GM18520 (cell line): Measurements from ENCODE around the gene LRP1B.

Experiments used
- ATAC-seq: cut with Tn5 transposase; IDR thresholded peaks from one replicate; pipeline ENCODE4 v1.9.1; 2021; ENCODE audit not compliant: unreplicated experiment

Gene LRP1B

GRCh38 chr2:141791521-141791920 lies 339.3 kb downstream of the LRP1B start:
- ATAC-seq: no peak

GRCh38 chr2:141782574-141782973 lies 348.2 kb downstream of the LRP1B start:
- no peak for ATAC-seq

GRCh38 chr2:141778315-141778835 lies 352.4 kb downstream of the LRP1B start:
- ATAC-seq: no peak

- no peak for ATAC-seq
These were observed 360.3 kb downstream of the LRP1B start for GRCh38 chr2:141770530-141770929.

- no peak for ATAC-seq
These were observed 363.1 kb downstream of the LRP1B start for GRCh38 chr2:141767691-141768090.

GRCh38 chr2:141767051-141767450 lies 363.8 kb downstream of the LRP1B start:
- ATAC-seq: no peak

- no peak for ATAC-seq
These were observed 364.6 kb downstream of the LRP1B start for GRCh38 chr2:141766225-141766624.

GRCh38 chr2:141748616-141749015 lies 382.2 kb downstream of the LRP1B start:
- ATAC-seq: no peak

GRCh38 chr2:141741652-141742051 lies 389.2 kb downstream of the LRP1B start:
- ATAC-seq: no peak

GRCh38 chr2:141737492-141738255 lies 393.1 kb downstream of the LRP1B start:
- ATAC-seq: no peak

- no peak for ATAC-seq
These were observed 394.4 kb downstream of the LRP1B start for GRCh38 chr2:141736466-141736865.

GRCh38 chr2:141728886-141729285 lies 401.9 kb downstream of the LRP1B start:
- no peak for ATAC-seq

- ATAC-seq: no peak
These were observed 402.7 kb downstream of the LRP1B start for GRCh38 chr2:141728142-141728541.

- no peak for ATAC-seq
These were observed 406.4 kb downstream of the LRP1B start for GRCh38 chr2:141724426-141724825.

- ATAC-seq: no peak
These were observed 407.0 kb downstream of the LRP1B start for GRCh38 chr2:141723814-141724213.

GRCh38 chr2:141720476-141720875 lies 410.3 kb downstream of the LRP1B start:
- ATAC-seq: no peak

- ATAC-seq: no peak
These were observed 416.3 kb downstream of the LRP1B start for GRCh38 chr2:141714496-141714895.

GRCh38 chr2:141711627-141712026 lies 419.2 kb downstream of the LRP1B start:
- no peak for ATAC-seq

GRCh38 chr2:141710589-141711239 lies 420.1 kb downstream of the LRP1B start:
- ATAC-seq: no peak

GRCh38 chr2:141709756-141710155 lies 421.1 kb downstream of the LRP1B start:
- no peak for ATAC-seq

- ATAC-seq: no peak
These were observed 423.3 kb downstream of the LRP1B start for GRCh38 chr2:141707486-141707885.

GRCh38 chr2:141704541-141704940 lies 426.3 kb downstream of the LRP1B start:
- no peak for ATAC-seq
